Effector memory CD8-positive, alpha-beta T cell (primary cell): ENCODE measurements around the gene CTSZ.
A peak's percentile ranks its signal among the peaks of the same experiment; 100 is the strongest.
"Not testable (repeated sequence)": the region's sequence is repeated elsewhere in the genome, so short reads cannot be mapped to it uniquely, and the experiment has no call there.

ENCODE experiments used
- ATAC-seq: fragments of 150-1000 bp; cut with Tn5 transposase; replicated peaks from 2 replicates; pipeline ENCODE4 v1.10.0; 2021; ENCODE audit warnings: mild to moderate bottlenecking, moderate library complexity
- DNase-seq, 3 experiments: peaks; one replicate each; pipeline ENCODE4 v3.0.0; 2021
- H3K27ac Mint-ChIP-seq, 2 donors: one replicate each; pipeline ENCODE4 v1.8.0; 2022; ENCODE audit warnings: mild to moderate bottlenecking in 2 of 2, mixed read lengths in 2 of 2, moderate library complexity in 2 of 2
- H3K27me3 Mint-ChIP-seq, 2 donors: one replicate each; pipeline ENCODE4 v1.8.0; 2022; ENCODE audit warnings: mixed read lengths in 2 of 2
- H3K36me3 Mint-ChIP-seq: one replicate; pipeline ENCODE4 v1.8.0; 2022; ENCODE audit warnings: mild to moderate bottlenecking, moderate library complexity, mixed read lengths; ENCODE audit not compliant: insufficient read depth
- H3K4me1 Mint-ChIP-seq, 2 donors: one replicate each; pipeline ENCODE4 v1.8.0; 2022; ENCODE audit warnings: low read depth in 2 of 2, mixed read lengths in 2 of 2
- H3K4me3 Mint-ChIP-seq, 2 donors: one replicate each; pipeline ENCODE4 v1.8.0; 2022; ENCODE audit warnings: mild to moderate bottlenecking in 2 of 2, mixed read lengths in 2 of 2, moderate library complexity in 2 of 2
- H3K9me3 Mint-ChIP-seq, 2 donors: one replicate each; pipeline ENCODE4 v1.8.0; 2022; ENCODE audit warnings: mixed read lengths in 2 of 2

CTSZ gene

GRCh38 chr20:58983115-58983468 lies 24.0 kb downstream of the CTSZ start:
- Mint-ChIP-seq H3K4me1 (peaks cover 26 to 40% of the 10 kb centered on the region in 2 donors), H3K27ac (peak overlapping the region; percentile 85 to 95), H3K4me3 (peak overlapping the region; percentile 75 to 77), H3K36me3 (peaks cover 54% of the 10 kb centered on the region)
- H3K27me3 Mint-ChIP-seq, ATAC-seq, H3K9me3 Mint-ChIP-seq, DNase-seq: not testable (repeated sequence)

- Mint-ChIP-seq H3K27me3 (no peaks in the 10 kb centered on the region), H3K4me3 (peak overlapping the region; percentile 75 to 77), H3K4me1 (peaks cover 23 to 36% of the 10 kb centered on the region in 2 donors), H3K27ac (peak overlapping the region; percentile 85 to 95), H3K36me3 (peaks cover 48% of the 10 kb centered on the region), H3K9me3 (no peaks in the 10 kb centered on the region)
- DNase-seq (peak; percentile 43 to 52 (median 45)), ATAC-seq (peak; percentile 70)
Observed at GRCh38 chr20:58982406-58983114, 24.5 kb downstream of the CTSZ start.

GRCh38 chr20:58981628-58982364 lies 25.3 kb downstream of the CTSZ start:
- DNase-seq (peak in 1 of 3 experiments; percentile 22), ATAC-seq (no peak)
- no peaks in the 10 kb centered on the region for H3K9me3 Mint-ChIP-seq
- H3K36me3 Mint-ChIP-seq = peaks cover 43% of the 10 kb centered on the region
- peak overlapping the region; percentile 75 to 77 for H3K4me3 Mint-ChIP-seq
- peak overlapping the region; percentile 85 to 95 for H3K27ac Mint-ChIP-seq
- no peaks in the 10 kb centered on the region for H3K27me3 Mint-ChIP-seq
- peaks cover 23 to 33% of the 10 kb centered on the region in 2 donors for H3K4me1 Mint-ChIP-seq

- H3K36me3 Mint-ChIP-seq = peaks cover 35% of the 10 kb centered on the region
Observed at GRCh38 chr20:58980711-58981627, 26.1 kb downstream of the CTSZ start, which contains the start of gene NELFCD. Gene NELFCD, plus strand, starts transcription at chr20:58981256. Its CDS starts 54 bp downstream, at chr20:58981310.

GRCh38 chr20:58978351-58979190 lies 28.5 kb downstream of the CTSZ start:
- DNase-seq = no peak
- ATAC-seq = no peak
- no peaks in the 10 kb centered on the region for H3K9me3 Mint-ChIP-seq
- H3K4me1 Mint-ChIP-seq = peaks cover 13 to 17% of the 10 kb centered on the region in 2 donors
- no peak overlapping the region for H3K27ac Mint-ChIP-seq
- peaks cover 31% of the 10 kb centered on the region for H3K36me3 Mint-ChIP-seq
- H3K27me3 Mint-ChIP-seq = no peaks in the 10 kb centered on the region
- H3K4me3 Mint-ChIP-seq = no peak overlapping the region

More at GRCh38 chr20:58980711-58981627, 26.1 kb downstream of the CTSZ start, which contains the start of gene NELFCD:
- DNase-seq (peak; percentile 82 to 84 (median 84)), ATAC-seq (peak; percentile 73)
- no peaks in the 10 kb centered on the region for H3K27me3 Mint-ChIP-seq
- peaks cover 23 to 28% of the 10 kb centered on the region in 2 donors for H3K4me1 Mint-ChIP-seq
- H3K9me3 Mint-ChIP-seq = no peaks in the 10 kb centered on the region
- peak within 1 kb of the TSS; percentile 75 to 77 for H3K4me3 Mint-ChIP-seq
- peak within 1 kb of the TSS; percentile 85 to 95 for H3K27ac Mint-ChIP-seq

GRCh38 chr20:58976061-58976730 lies 30.9 kb downstream of the CTSZ start:
- peaks cover 13% of the 10 kb centered on the region for H3K36me3 Mint-ChIP-seq

GRCh38 chr20:58975353-58975752 lies 31.7 kb downstream of the CTSZ start:
- no peaks in the 10 kb centered on the region for H3K9me3 Mint-ChIP-seq
- ATAC-seq (no peak), DNase-seq (no peak)
- no peaks in the 10 kb centered on the region for H3K27me3 Mint-ChIP-seq
- H3K36me3 Mint-ChIP-seq = peaks cover 6% of the 10 kb centered on the region
- no peak overlapping the region for H3K4me3 Mint-ChIP-seq
- H3K27ac Mint-ChIP-seq = no peak overlapping the region
- H3K4me1 Mint-ChIP-seq = no peaks in the 10 kb centered on the region

More at GRCh38 chr20:58976061-58976730, 30.9 kb downstream of the CTSZ start:
- no peak overlapping the region for H3K4me3 Mint-ChIP-seq
- no peak for ATAC-seq
- no peak overlapping the region for H3K27ac Mint-ChIP-seq
- no peaks in the 10 kb centered on the region for H3K4me1 Mint-ChIP-seq
- H3K9me3 Mint-ChIP-seq = no peaks in the 10 kb centered on the region
- DNase-seq = no peak
- no peaks in the 10 kb centered on the region for H3K27me3 Mint-ChIP-seq

GRCh38 chr20:58973866-58974265 lies 33.2 kb downstream of the CTSZ start:
- peaks cover 8 to 12% of the 10 kb centered on the region in 2 donors for H3K27me3 Mint-ChIP-seq
- no peak for ATAC-seq
- no peaks in the 10 kb centered on the region for H3K4me1 Mint-ChIP-seq
- H3K4me3 Mint-ChIP-seq = no peak overlapping the region
- H3K36me3 Mint-ChIP-seq = no peaks in the 10 kb centered on the region
- H3K27ac Mint-ChIP-seq = no peak overlapping the region
- H3K9me3 Mint-ChIP-seq = no peaks in the 10 kb centered on the region
- DNase-seq = no peak

GRCh38 chr20:58973179-58973578 lies 33.9 kb downstream of the CTSZ start:
- no peak for DNase-seq
- Mint-ChIP-seq H3K9me3 (no peaks in the 10 kb centered on the region), H3K4me3 (no peak overlapping the region), H3K36me3 (no peaks in the 10 kb centered on the region), H3K27ac (no peak overlapping the region), H3K27me3 (peaks cover 15 to 17% of the 10 kb centered on the region in 2 donors), H3K4me1 (no peaks in the 10 kb centered on the region)
- no peak for ATAC-seq

- Mint-ChIP-seq H3K27me3 (peaks cover 17 to 21% of the 10 kb centered on the region in 2 donors), H3K4me1 (no peaks in the 10 kb centered on the region), H3K36me3 (no peaks in the 10 kb centered on the region), H3K27ac (no peak overlapping the region), H3K4me3 (no peak overlapping the region), H3K9me3 (no peaks in the 10 kb centered on the region)
- ATAC-seq = no peak
- DNase-seq = no peak
Observed at GRCh38 chr20:58971429-58971828, 35.6 kb downstream of the CTSZ start.

GRCh38 chr20:58970146-58970545 lies 36.9 kb downstream of the CTSZ start:
- H3K27ac Mint-ChIP-seq = no peak overlapping the region
- no peak for DNase-seq
- H3K36me3 Mint-ChIP-seq = no peaks in the 10 kb centered on the region
- peaks cover 17 to 34% of the 10 kb centered on the region in 2 donors for H3K27me3 Mint-ChIP-seq
- H3K4me3 Mint-ChIP-seq = no peak overlapping the region
- H3K4me1 Mint-ChIP-seq = no peaks in the 10 kb centered on the region
- no peaks in the 10 kb centered on the region for H3K9me3 Mint-ChIP-seq
- ATAC-seq = no peak

- Mint-ChIP-seq H3K9me3 (no peaks in the 10 kb centered on the region), H3K27ac (no peak overlapping the region), H3K36me3 (no peaks in the 10 kb centered on the region), H3K27me3 (peaks cover 17 to 35% of the 10 kb centered on the region in 2 donors), H3K4me1 (no peaks in the 10 kb centered on the region), H3K4me3 (no peak overlapping the region)
- ATAC-seq (no peak), DNase-seq (no peak)
Observed at GRCh38 chr20:58969439-58969838, 37.6 kb downstream of the CTSZ start.
